Small intestine (tissue), 7 donors: Measurements from ENCODE around the gene RNF138. TPM values are rescaled to one million over a fixed set of nuclear protein-coding genes. Genes with fewer than 3 reads are reported as not detected.
A peak's percentile ranks its signal among the peaks of the same experiment; 100 is the strongest.

Experiments
- DNase-seq, 2 donors: peaks; one replicate each; pipeline versions ENCODE4 v3.0.0 to v3.0.0-alpha.2; 2013
- FAIRE-seq: peaks from 2 replicates; lab custom pipeline; 2012; peaks lifted over from hg19 to GRCh38; lab: Jason Lieb, UNC
- H3K27ac ChIP-seq, 3 donors: one replicate each; pipeline ENCODE4 v1.5.1; 2013; ENCODE audit warnings: low read length in 2 of 3, mild to moderate bottlenecking in 2 of 3, control low read depth in 1 of 3, inconsistent platforms in 1 of 3, low read depth in 1 of 3, moderate library complexity in 1 of 3
- H3K27me3 ChIP-seq, 3 donors: one replicate each; pipeline ENCODE4 v1.6.1; 2013; ENCODE audit warnings: low read length in 3 of 3, inconsistent platforms in 1 of 3; ENCODE audit not compliant: control insufficient read depth in 3 of 3, insufficient read depth in 3 of 3
- H3K36me3 ChIP-seq, 3 donors: one replicate each; pipeline ENCODE4 v1.6.1; 2013; ENCODE audit warnings: low read length in 3 of 3, inconsistent platforms in 1 of 3, low read depth in 1 of 3, mild to moderate bottlenecking in 1 of 3, moderate library complexity in 1 of 3; ENCODE audit not compliant: control insufficient read depth in 3 of 3, insufficient read depth in 2 of 3
- H3K4me1 ChIP-seq, 3 donors: one replicate each; pipeline ENCODE4 v1.6.1; 2013; ENCODE audit warnings: low read length in 2 of 3, inconsistent platforms in 1 of 3, low read depth in 1 of 3, mild to moderate bottlenecking in 1 of 3, moderate library complexity in 1 of 3; ENCODE audit not compliant: control insufficient read depth in 3 of 3, insufficient read depth in 2 of 3
- H3K4me3 ChIP-seq, 3 donors: one replicate each; pipeline ENCODE4 v1.5.1; 2013; ENCODE audit warnings: low read length in 3 of 3, control low read depth in 1 of 3, inconsistent platforms in 1 of 3, low read depth in 1 of 3, mild to moderate bottlenecking in 1 of 3, moderate library complexity in 1 of 3
- H3K9me3 ChIP-seq, 2 donors: one replicate each; pipeline ENCODE4 v1.6.1; 2013; ENCODE audit warnings: low read depth in 1 of 2, low read length in 1 of 2; ENCODE audit not compliant: control insufficient read depth in 2 of 2, insufficient read depth in 1 of 2
- WGBS, 3 donors: extraction: QIAGEN DNeasy Blood & Tissue Kit; methylation state at CpG; one replicate each; pipeline ENCODE4 v1.1.7; 2013; 5-methylcytosine and 5-hydroxymethylcytosine counted together
- polyA plus RNA-seq, 4 donors: library from polyadenylated mRNA; stranded (reverse) in 3 of 4; unstranded in 1 of 4; fragments of 200-250 nt in 3 of 4; fragments of 120-200 nt in 1 of 4; gene quantifications; one replicate each; pipeline versions ENCODE4 v1.2.1 to v1.2.3, GENCODE V29; 2013
- donor health status: healthy with polysubstance abuse.
- donor health status: control.
- donor health status: control.
- donor health status: Bipolar disorder and iron deficiency.
- donor health status: healthy.

The RNF138 gene
- polyA plus RNA-seq, 4 donors: 9.7 to 35.3 (median 20.0) TPM

DNA sequence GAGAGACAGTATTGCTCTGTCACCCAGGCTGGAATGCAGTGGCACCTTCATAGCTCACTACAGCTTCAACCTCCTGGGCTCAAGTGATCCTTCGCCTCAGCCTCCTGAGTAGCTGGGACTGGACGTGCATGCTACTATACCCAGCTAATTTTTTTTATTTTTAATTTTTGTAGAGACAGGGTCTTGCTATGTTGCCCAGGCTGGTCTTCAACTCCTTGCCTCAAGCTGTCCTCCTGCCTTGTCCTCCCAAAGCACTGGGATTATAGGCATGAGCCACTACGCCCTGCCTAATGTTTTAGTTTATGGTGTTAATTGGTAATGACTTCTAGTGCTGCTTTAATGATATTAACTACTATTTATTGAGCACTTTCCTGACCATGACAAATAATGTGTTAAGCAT lies 18.3 kb downstream of the RNF138 start:
- no peaks in the 10 kb centered on the region for H3K4me1 ChIP-seq
- FAIRE-seq: no peak
- no peaks in the 10 kb centered on the region for H3K9me3 ChIP-seq
- DNase-seq: no peak
- no peak overlapping the region for H3K4me3 ChIP-seq
- no peaks in the 10 kb centered on the region for H3K27me3 ChIP-seq
- WGBS, 3 donors: 92 to 95% (median 95%) methylated on average over 3 of the region's 3 CpGs
- no peak overlapping the region for H3K27ac ChIP-seq
- peaks cover 2 to 29% (median 5%) of the 10 kb centered on the region in 3 donors for H3K36me3 ChIP-seq

DNA sequence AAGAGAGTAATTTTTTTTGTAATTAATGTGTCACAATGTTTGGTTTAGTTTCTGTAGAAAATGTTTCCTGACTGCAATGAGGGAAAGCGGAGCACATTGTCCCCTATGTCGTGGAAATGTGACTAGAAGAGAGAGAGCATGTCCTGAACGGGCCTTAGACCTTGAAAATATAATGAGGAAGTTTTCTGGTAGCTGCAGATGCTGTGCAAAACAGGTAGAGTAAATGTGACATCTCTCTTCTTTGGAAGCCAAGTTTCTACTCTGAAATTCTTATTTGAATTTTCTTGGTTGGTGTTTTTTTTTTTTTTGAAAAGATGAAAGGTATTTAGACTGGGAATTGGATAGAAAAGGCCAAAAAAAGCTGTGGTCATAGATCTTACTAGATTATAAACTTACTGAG lies 20.0 kb downstream of the RNF138 start:
- H3K9me3 ChIP-seq: no peaks in the 10 kb centered on the region
- H3K4me1 ChIP-seq: no peaks in the 10 kb centered on the region
- peaks cover 2 to 35% (median 10%) of the 10 kb centered on the region in 3 donors for H3K36me3 ChIP-seq
- DNase-seq (no peak), FAIRE-seq (no peak)
- no peak overlapping the region for H3K27ac ChIP-seq
- H3K27me3 ChIP-seq: no peaks in the 10 kb centered on the region
- H3K4me3 ChIP-seq: no peak overlapping the region
- 70 to 75% (median 70%) methylated on average over 3 of the region's 3 CpGs for WGBS, 3 donors

DNA sequence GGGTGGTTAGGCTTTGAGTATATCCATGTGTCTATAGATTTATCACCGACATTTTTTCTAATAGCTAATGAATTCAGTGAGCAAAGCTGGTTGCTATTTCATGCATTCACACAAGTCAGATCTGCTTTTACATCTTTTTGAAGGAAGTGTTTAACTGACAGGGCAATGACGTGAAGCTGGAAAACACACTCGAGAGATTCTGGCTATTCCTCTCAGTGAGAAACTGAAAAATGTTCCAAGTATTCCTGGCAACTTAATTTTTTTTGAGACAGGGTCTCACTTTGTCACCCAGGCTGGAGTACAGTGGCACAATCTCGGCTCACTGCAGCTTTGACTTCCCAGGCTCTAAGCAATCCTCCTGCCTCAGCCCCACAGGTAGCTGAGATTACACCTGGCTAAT lies 21.2 kb downstream of the RNF138 start:
- peaks cover 5 to 34% (median 10%) of the 10 kb centered on the region in 3 donors for H3K36me3 ChIP-seq
- H3K27ac ChIP-seq: no peak overlapping the region
- no peak overlapping the region for H3K4me3 ChIP-seq
- 92 to 93% (median 93%) methylated on average over 4 of the region's 4 CpGs for WGBS, 3 donors
- no peaks in the 10 kb centered on the region for H3K4me1 ChIP-seq
- no peak for DNase-seq
- no peaks in the 10 kb centered on the region for H3K27me3 ChIP-seq
- no peak for FAIRE-seq
- no peaks in the 10 kb centered on the region for H3K9me3 ChIP-seq

DNA sequence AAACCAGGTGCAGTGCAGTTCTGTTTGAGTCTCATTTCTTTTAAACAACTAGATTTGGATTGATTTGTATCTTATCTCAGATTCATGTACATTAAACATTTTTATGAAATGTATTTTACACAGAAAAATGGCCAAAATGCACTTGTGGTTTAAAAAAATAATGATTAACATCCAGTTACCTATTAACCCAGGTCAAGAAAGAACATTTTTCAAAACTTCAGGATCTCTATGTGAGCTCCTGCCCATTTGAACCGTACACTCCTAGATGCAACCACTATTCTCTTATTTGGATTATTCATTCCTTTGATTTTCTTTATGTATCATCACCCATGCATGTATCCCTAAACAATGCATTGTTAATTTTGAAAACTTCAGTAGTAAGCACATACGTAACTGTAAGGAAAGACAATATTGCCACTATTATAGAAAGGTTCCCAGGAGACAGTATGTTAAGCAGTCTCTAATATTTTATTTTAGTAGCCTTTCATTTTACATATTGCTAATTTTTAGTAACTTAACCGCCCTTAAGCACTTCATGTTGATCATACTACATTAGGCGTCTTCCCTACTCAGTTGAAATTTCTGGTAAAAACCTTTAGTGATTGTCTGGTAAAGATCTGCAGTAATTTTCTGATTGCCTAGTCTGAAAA lies 22.7 kb downstream of the RNF138 start:
- H3K9me3 ChIP-seq: no peaks in the 10 kb centered on the region
- no peak overlapping the region for H3K27ac ChIP-seq
- 93% methylated on average over 4 of the region's 4 CpGs for WGBS, 3 donors
- H3K4me3 ChIP-seq: no peak overlapping the region
- peaks cover 5 to 39% (median 12%) of the 10 kb centered on the region in 3 donors for H3K36me3 ChIP-seq
- H3K27me3 ChIP-seq: no peaks in the 10 kb centered on the region
- DNase-seq (no peak), FAIRE-seq (no peak)
- H3K4me1 ChIP-seq: no peaks in the 10 kb centered on the region

DNA sequence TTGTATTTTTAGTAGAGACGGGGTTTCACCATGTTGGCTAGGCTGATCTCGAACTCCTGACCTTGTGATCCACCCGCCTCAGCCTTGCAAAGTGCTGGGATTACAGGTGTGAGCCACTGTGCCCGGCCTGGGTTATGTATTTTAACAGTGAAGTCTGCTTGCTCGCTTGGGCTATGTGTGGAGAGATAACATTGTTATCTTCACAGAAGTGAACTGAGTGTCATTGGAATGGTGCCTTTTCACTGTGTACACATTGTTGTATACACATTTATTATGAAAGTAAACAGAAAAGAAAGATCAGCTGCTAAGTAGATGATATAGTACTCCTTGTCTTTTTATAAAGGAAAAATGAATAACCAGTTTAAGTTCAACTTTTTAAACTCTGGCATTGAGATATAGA lies 30.4 kb downstream of the RNF138 start:
- peaks cover 2 to 35% (median 4%) of the 10 kb centered on the region in 3 donors for H3K36me3 ChIP-seq
- H3K27ac ChIP-seq: no peak overlapping the region
- no peaks in the 10 kb centered on the region for H3K9me3 ChIP-seq
- H3K27me3 ChIP-seq: no peaks in the 10 kb centered on the region
- 74 to 87% (median 78%) methylated on average over 5 of the region's 5 CpGs for WGBS, 3 donors
- FAIRE-seq: no peak
- no peaks in the 10 kb centered on the region for H3K4me1 ChIP-seq
- DNase-seq: peak in 1 of 2 donors; percentile 13
- no peak overlapping the region for H3K4me3 ChIP-seq

DNA sequence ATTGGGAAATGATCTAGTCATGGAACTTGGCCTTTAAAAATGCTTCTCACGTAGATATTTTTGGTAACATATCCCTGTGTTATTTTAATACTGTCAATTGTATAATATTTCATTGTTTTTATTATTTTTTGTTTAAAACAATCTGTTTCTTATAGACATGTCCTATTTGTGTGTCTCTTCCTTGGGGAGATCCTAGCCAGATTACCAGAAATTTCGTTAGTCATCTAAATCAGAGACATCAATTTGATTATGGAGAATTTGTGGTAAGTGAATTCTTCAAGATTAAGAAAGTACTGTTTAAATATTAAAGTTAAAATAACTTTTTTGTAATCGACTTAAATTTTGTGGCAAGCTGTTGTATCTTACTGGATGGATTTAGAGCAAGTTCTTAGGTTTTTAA lies 34.9 kb downstream of the RNF138 start:
- Histone ChIP-seq H3K36me3 (peaks cover 0 to 25% (median 1%) of the 10 kb centered on the region in 3 donors), H3K9me3 (no peaks in the 10 kb centered on the region), H3K27ac (no peak overlapping the region), H3K4me1 (no peaks in the 10 kb centered on the region), H3K27me3 (no peaks in the 10 kb centered on the region), H3K4me3 (no peak overlapping the region)
- FAIRE-seq: no peak
- 91 to 96% (median 95%) methylated on average over 3 of the region's 3 CpGs for WGBS, 3 donors
- no peak for DNase-seq

DNA sequence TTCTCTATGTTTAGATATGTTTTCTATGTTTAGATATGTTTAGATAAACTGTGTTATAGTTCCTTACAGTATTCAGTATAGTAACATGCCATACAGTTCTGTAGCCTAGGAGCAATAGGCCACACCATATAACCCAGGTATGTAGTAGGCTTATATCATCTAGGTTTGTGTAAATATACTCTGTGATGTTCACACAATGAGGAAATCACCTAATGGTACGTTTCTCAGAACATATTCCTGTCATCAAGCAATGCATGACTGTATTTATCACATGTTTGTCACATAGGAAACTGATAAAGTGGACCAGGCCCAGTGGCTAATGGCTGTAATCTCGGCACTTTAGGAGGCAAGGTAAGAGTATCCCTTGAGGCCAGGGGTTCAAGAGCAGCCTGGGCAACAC lies 44.0 kb downstream of the RNF138 start:
- FAIRE-seq (no peak), DNase-seq (peak; percentile 15 to 35)
- peak overlapping the region in 1 of 3 donors; percentile 7 for H3K27ac ChIP-seq
- H3K36me3 ChIP-seq: peaks cover 0 to 7% (median 0%) of the 10 kb centered on the region in 3 donors
- H3K9me3 ChIP-seq: no peaks in the 10 kb centered on the region
- no peaks in the 10 kb centered on the region for H3K4me1 ChIP-seq
- no peaks in the 10 kb centered on the region for H3K27me3 ChIP-seq
- WGBS, 3 donors: 49 to 69% (median 62%) methylated on average over 2 of the region's 2 CpGs
- no peak overlapping the region for H3K4me3 ChIP-seq

DNA sequence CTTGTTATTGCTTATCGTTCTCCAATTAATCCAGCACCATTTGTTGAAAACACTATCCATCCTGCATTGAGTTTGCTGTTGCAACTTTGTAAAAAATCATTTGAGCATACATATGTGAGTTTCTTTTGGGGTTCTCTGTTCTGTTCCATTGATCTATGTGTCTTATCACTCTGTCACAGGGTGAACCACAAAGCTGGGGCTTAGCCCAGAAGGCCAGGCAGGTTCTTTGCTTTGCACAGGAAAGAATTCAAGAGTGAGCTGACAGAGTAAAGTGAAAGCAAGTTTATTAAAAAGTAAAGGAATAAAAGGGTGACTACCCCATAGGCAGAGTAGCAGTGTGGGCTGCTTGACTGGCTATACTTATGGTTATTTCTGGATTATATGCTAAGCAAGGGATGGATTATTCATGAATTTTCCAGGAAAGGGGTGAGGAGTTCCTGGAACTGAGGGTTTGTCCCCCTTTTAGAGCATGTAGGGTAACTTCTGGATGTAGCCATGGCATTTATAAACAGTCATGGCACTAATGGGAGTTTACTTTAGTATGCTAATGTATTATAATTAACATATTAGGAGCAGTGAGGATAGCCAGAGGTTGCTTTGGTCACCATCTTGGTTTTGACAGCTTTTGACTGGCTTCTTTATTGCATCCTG lies 46.8 kb downstream of the RNF138 start:
- H3K4me1 ChIP-seq: no peaks in the 10 kb centered on the region
- WGBS, 3 donors: 74 to 87% (median 78%) methylated on average over 1 of the region's 1 CpG
- DNase-seq: no peak
- no peak for FAIRE-seq
- no peaks in the 10 kb centered on the region for H3K9me3 ChIP-seq
- no peaks in the 10 kb centered on the region for H3K27me3 ChIP-seq
- no peak overlapping the region for H3K27ac ChIP-seq
- no peak overlapping the region for H3K4me3 ChIP-seq
- H3K36me3 ChIP-seq: peaks cover 0 to 6% (median 0%) of the 10 kb centered on the region in 3 donors
